Epithelial cell of alveolus of lung (primary cell): ENCODE measurements around the gene APP. TPM values are rescaled to one million over a fixed set of nuclear protein-coding genes. Genes with fewer than 3 reads are reported as not detected.

Experiments used
- total RNA-seq: library from RNA; depleted of rRNA; stranded (reverse); fragments of >200 nt; gene quantifications from 2 replicates; pipeline ENCODE4 v1.2.1, GENCODE V29; 2015

Gene APP
- total RNA-seq = 291 and 360 TPM in 2 replicates

DNA sequence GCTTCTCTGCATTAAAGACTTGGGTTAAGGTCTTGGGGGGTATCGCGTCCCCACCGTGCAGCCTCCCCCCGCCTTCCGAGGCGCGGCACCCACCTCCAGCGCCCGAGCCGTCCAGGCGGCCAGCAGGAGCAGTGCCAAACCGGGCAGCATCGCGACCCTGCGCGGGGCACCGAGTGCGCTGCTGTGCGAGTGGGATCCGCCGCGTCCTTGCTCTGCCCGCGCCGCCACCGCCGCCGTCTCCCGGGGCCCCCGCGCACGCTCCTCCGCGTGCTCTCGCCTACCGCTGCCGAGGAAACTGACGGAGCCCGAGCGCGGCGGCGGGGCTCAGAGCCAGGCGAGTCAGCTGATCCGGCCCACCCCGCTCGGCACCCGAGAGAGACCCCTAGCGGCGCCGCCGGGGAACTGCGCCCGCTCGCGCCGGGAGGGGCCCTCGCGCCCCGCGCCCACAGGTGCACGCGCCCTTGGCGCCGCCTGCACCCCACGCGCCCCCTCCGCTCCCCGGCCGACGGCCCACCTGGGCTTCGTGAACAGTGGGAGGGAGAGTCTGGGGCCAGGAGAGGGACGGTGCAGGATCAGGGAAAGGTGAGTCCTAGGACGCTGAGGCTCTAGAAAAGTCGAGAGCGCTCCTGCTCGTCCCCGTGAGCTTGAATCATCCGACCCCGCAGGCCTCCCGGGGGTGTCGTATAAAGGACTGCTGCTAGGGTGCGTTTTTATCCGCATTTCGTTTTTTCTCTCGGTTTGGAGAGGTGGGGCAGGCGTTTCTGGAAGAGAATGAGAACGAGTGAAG, at the start of gene APP:
Gene APP, minus strand, starts transcription at position 300 of the 787 bp plus-strand sequence. Its CDS starts 150 bp downstream, at position 150.

